GM12891 (cell line): Measurements from ENCODE around the gene SPINK5.

Experiments
- POLR2A ChIP-seq: IDR thresholded peaks from 2 replicates; pipeline ENCODE4 v1.6.1; 2011; ENCODE audit warnings: low read depth, low read length, control low read depth
- SPI1 ChIP-seq: IDR thresholded peaks from 2 replicates; pipeline ENCODE4 v1.6.1; 2011; ENCODE audit warnings: low read depth, low read length, control low read depth
- TAF1 ChIP-seq: IDR thresholded peaks from 2 replicates; pipeline ENCODE4 v1.6.1; 2011; ENCODE audit warnings: low read depth, low read length, control low read depth

DNA sequence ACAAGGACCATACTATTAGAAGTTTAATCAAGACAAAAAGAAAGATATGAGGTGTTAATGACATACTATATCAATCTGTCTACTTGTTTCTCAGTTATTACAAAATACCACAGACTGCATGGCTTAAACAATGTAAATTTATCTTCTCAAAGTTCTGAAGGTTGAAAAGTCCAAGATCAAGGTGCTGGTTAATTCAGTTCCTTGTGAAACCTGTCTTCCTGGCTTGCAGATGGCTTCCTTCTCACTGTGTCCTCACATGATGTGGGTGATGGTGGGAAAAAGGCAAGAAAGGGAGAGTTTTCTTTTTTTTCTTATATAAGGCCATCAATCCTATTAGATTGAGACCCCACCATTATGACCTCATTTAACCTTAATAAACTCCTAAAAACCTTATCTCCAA lies 89.0 kb downstream of the SPINK5 start:
- TF ChIP-seq POLR2A (no peak), TAF1 (no peak), SPI1 (no peak)
